ENCODE measurements around the gene PPP5C. TPM values are rescaled to one million over a fixed set of nuclear protein-coding genes. Genes with fewer than 3 reads are reported as not detected.

Gene PPP5C
- total RNA-seq, 2 experiments from 2014 or later: 105 to 118 TPM

DNA sequence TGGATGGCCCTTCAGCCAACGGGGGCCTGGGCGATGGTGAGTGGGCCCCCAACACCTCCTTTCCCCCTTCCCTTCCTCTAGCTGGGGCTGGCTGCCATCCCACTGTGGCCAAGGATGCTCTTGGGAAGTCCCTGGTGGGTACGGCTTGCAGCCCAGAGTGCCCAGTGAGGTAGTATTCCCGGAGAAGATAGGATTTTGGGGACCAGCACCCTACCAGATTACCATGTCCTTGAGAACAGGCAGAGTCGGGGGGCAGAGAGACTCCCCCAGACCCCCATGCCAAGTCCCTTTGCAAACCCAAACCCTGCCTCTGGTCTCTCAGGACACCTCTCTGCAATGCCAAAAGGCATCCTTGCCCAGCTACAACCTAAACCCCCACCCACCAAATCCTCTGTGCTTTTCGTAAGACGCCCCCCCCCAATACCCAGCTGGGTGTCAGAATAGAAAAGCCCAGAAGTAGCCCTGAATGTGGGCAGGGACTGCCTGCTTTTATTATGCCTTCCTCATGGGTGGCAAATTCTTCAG is 48.3 kb upstream of the PPP5C start:
- DNase-seq (ENCODE audit: low spot score): no peak
- Histone ChIP-seq H3K4me2 (ENCODE audit: low read length) (no peak overlapping the region), H3K36me3 (ENCODE audit: insufficient read depth, low read length) (no peaks in the 10 kb centered on the region), H3K9me2 (ENCODE audit: insufficient read depth, low read length) (no peaks in the 10 kb centered on the region), H3K9me3 (ENCODE audit: low read length) (no peaks in the 10 kb centered on the region), H3K4me3 (ENCODE audit: low read depth, low read length, poor library complexity, severe bottlenecking) (no peak overlapping the region), H4K20me1 (ENCODE audit: insufficient read depth, low read length) (no peaks in the 10 kb centered on the region), H3K27ac (ENCODE audit: low read depth, low read length, poor library complexity, severe bottlenecking) (no peak overlapping the region), H3K4me1 (ENCODE audit: insufficient read depth, low read length, poor library complexity, severe bottlenecking) (no peaks in the 10 kb centered on the region), H2AFZ (ENCODE audit: low read length) (no peak overlapping the region), H3K79me2 (ENCODE audit: insufficient read depth, low read depth, low read length) (no peaks in the 10 kb centered on the region)
- intact Hi-C loops (cut with micrococcal nuclease; ENCODE audit: unreplicated experiment): no loop called here
- no TSS peak for BruUV-seq (replicated peaks)
- POLR2A ChIA-PET: no interaction called here
- CTCF ChIA-PET (ENCODE audit: unreplicated experiment): no interaction called here
- TF ChIP-seq, protein P1, sequence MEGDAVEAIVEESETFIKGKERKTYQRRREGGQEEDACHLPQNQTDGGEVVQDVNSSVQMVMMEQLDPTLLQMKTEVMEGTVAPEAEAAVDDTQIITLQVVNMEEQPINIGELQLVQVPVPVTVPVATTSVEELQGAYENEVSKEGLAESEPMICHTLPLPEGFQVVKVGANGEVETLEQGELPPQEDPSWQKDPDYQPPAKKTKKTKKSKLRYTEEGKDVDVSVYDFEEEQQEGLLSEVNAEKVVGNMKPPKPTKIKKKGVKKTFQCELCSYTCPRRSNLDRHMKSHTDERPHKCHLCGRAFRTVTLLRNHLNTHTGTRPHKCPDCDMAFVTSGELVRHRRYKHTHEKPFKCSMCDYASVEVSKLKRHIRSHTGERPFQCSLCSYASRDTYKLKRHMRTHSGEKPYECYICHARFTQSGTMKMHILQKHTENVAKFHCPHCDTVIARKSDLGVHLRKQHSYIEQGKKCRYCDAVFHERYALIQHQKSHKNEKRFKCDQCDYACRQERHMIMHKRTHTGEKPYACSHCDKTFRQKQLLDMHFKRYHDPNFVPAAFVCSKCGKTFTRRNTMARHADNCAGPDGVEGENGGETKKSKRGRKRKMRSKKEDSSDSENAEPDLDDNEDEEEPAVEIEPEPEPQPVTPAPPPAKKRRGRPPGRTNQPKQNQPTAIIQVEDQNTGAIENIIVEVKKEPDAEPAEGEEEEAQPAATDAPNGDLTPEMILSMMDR (conservative IDR thresholded peaks at IDR 0.05; ENCODE audit: low read length): 0 out of 2 replicates have a peak, but pooled peaks have one; percentile 6
- TF ChIP-seq EZH2phosphoT487 (IDR thresholded peaks at IDR 0.05; ENCODE audit: borderline replicate concordance, low read depth, low read length): no peak

DNA sequence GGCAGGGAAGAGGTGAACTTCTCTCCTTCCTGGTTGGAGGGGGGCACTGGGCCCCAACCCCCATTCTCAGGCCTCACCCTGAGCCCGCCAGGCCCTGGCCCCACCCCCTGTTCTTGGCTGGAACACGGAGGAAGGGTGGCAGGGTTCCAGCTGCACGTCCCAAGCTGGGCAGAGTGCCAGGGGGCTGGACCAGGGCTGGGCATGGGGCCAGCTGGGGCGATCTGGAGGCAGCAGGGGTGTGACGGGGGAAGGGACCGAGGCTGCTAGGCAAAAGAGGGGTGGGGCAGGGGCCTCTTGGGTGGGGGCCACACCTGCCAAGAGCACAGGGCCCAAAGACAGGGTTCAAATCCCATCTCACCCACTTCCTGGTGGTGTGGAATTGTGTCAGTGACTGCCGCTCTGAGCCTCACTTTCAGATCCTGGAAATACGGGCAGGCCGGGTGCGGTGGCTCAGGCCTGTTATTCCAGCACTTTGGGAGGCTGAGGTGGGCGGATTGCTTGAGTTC is 47.8 kb upstream of the PPP5C start:
- Histone ChIP-seq H3K27ac (ENCODE audit: low read depth, low read length, poor library complexity, severe bottlenecking) (no peak overlapping the region), H3K4me3 (ENCODE audit: low read depth, low read length, poor library complexity, severe bottlenecking) (no peak overlapping the region), H3K4me2 (ENCODE audit: low read length) (no peak overlapping the region), H3K36me3 (ENCODE audit: insufficient read depth, low read length) (no peaks in the 10 kb centered on the region), H3K79me2 (ENCODE audit: insufficient read depth, low read depth, low read length) (no peaks in the 10 kb centered on the region), H4K20me1 (ENCODE audit: insufficient read depth, low read length) (no peaks in the 10 kb centered on the region), H3K4me1 (ENCODE audit: insufficient read depth, low read length, poor library complexity, severe bottlenecking) (no peaks in the 10 kb centered on the region), H3K9me3 (ENCODE audit: low read length) (no peaks in the 10 kb centered on the region), H2AFZ (ENCODE audit: low read length) (no peak overlapping the region), H3K9me2 (ENCODE audit: insufficient read depth, low read length) (no peaks in the 10 kb centered on the region)
- intact Hi-C loops (cut with micrococcal nuclease; ENCODE audit: unreplicated experiment): no loop called here
- no TSS peak for BruUV-seq (replicated peaks)
- POLR2A ChIA-PET: no interaction called here
- CTCF ChIA-PET (ENCODE audit: unreplicated experiment): no interaction called here
- TF ChIP-seq EZH2phosphoT487 (IDR thresholded peaks at IDR 0.05; ENCODE audit: borderline replicate concordance, low read depth, low read length): no peak
- TF ChIP-seq, protein P1 (conservative IDR thresholded peaks at IDR 0.05; ENCODE audit: low read length): no peak
- DNase-seq (ENCODE audit: low spot score): no peak

DNA sequence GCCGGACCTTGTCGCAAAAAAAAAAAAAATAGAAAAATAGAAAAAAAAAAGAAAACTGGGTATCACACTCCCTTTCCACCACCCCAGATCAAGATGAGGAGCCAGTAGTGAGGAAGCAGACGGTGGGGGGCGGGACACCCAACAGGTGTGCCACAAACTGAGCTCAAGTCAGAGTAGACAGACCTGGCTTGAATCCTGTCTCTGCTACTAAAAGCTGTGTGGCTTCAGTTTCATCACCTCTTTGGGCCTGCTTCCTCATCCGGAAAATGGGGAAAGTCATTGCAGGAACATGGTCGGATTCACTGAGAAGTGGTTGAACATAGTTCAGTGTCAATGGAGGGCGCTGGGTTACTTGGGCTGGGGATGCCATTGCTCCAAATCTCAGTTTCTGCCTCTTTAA is 47.2 kb upstream of the PPP5C start:
- H4K20me1 ChIP-seq (ENCODE audit: insufficient read depth, low read length): no peaks in the 10 kb centered on the region
- no peak overlapping the region for H3K4me3 ChIP-seq (ENCODE audit: low read depth, low read length, poor library complexity, severe bottlenecking)
- no peak for DNase-seq (ENCODE audit: low spot score)
- no peaks in the 10 kb centered on the region for H3K79me2 ChIP-seq (ENCODE audit: insufficient read depth, low read depth, low read length)
- ChIA-PET CTCF (ENCODE audit: unreplicated experiment) (no interaction called here), POLR2A (no interaction called here)
- H3K9me3 ChIP-seq (ENCODE audit: low read length): no peaks in the 10 kb centered on the region
- no peak overlapping the region for H3K27ac ChIP-seq (ENCODE audit: low read depth, low read length, poor library complexity, severe bottlenecking)
- no peaks in the 10 kb centered on the region for H3K9me2 ChIP-seq (ENCODE audit: insufficient read depth, low read length)
- intact Hi-C loops (cut with micrococcal nuclease; ENCODE audit: unreplicated experiment): no loop called here
- no peaks in the 10 kb centered on the region for H3K4me1 ChIP-seq (ENCODE audit: insufficient read depth, low read length, poor library complexity, severe bottlenecking)
- no peak overlapping the region for H2AFZ ChIP-seq (ENCODE audit: low read length)
- H3K36me3 ChIP-seq (ENCODE audit: insufficient read depth, low read length): no peaks in the 10 kb centered on the region
- no peak overlapping the region for H3K4me2 ChIP-seq (ENCODE audit: low read length)
- TF ChIP-seq, protein P1 (conservative IDR thresholded peaks at IDR 0.05; ENCODE audit: low read length): no peak
- no peak for TF ChIP-seq EZH2phosphoT487 (IDR thresholded peaks at IDR 0.05; ENCODE audit: borderline replicate concordance, low read depth, low read length)
- BruUV-seq (replicated peaks): no TSS peak

Data from OCI-LY7 (cell line).